Smooth muscle cell (in vitro differentiated cells): Measurements from ENCODE around the gene CIROP. TPM values are rescaled to one million over a fixed set of nuclear protein-coding genes. Genes with fewer than 3 reads are reported as not detected.

ENCODE experiments used
- DNase-seq: peaks from one replicate; lab custom pipeline; 2025; ENCODE audit not compliant: unreplicated experiment; lab: John Stamatoyannopoulos, UW
- H2AFZ ChIP-seq: fragments of 200-600 bp; sonication (generic); 2 replicates; pipeline ENCODE4 v1.6.0; 2016; ENCODE audit warnings: antibody characterized with exemption, low read depth, mild to moderate bottlenecking
- H3F3A ChIP-seq: fragments of 200-600 bp; sonication (generic); 2 replicates; pipeline ENCODE4 v1.6.0; 2017; ENCODE audit warnings: antibody characterized with exemption, low read depth
- H3K27ac ChIP-seq: fragments of 200-600 bp; sonication (generic); 2 replicates; pipeline ENCODE4 v1.5.1; 2016; ENCODE audit warnings: low read depth, mild to moderate bottlenecking
- H3K27me3 ChIP-seq: fragments of 200-600 bp; sonication (generic); 2 replicates; pipeline ENCODE4 v1.6.1; 2016; ENCODE audit warnings: low read depth, mild to moderate bottlenecking
- H3K36me3 ChIP-seq: fragments of 200-600 bp; sonication (generic); 2 replicates; pipeline ENCODE4 v1.5.1; 2016; ENCODE audit warnings: low read depth
- H3K4me1 ChIP-seq: fragments of 200-600 bp; sonication (generic); 2 replicates; pipeline ENCODE4 v1.5.1; 2016; ENCODE audit warnings: low read depth
- H3K4me2 ChIP-seq: fragments of 200-600 bp; sonication (generic); 2 replicates; pipeline ENCODE4 v1.6.0; 2016; ENCODE audit warnings: mild to moderate bottlenecking
- H3K4me3 ChIP-seq: fragments of 200-600 bp; sonication (generic); 2 replicates; pipeline ENCODE4 v1.5.1; 2016; ENCODE audit warnings: mild to moderate bottlenecking
- H3K79me2 ChIP-seq: fragments of 200-600 bp; sonication (generic); 2 replicates; pipeline ENCODE4 v1.6.0; 2016; ENCODE audit warnings: low read depth, mild to moderate bottlenecking
- H3K9ac ChIP-seq: fragments of 200-600 bp; sonication (generic); 2 replicates; pipeline ENCODE4 v1.6.0; 2016; ENCODE audit warnings: low read depth
- H3K9me3 ChIP-seq: fragments of 200-600 bp; sonication (generic); replicated peaks from 2 replicates; pipeline ENCODE4 v1.5.1; 2016; ENCODE audit warnings: low read depth
- H4K20me1 ChIP-seq: fragments of 200-600 bp; sonication (generic); 2 replicates; pipeline ENCODE4 v1.6.0; 2016; ENCODE audit warnings: low read depth
- CTCF ChIP-seq: fragments of 200-600 bp; sonication (generic); IDR thresholded peaks from 2 replicates; pipeline ENCODE4 v1.5.1; 2017; ENCODE audit warnings: borderline replicate concordance, mild to moderate bottlenecking, antibody characterized with exemption; ENCODE audit not compliant: insufficient read depth, poor library complexity, severe bottlenecking
- WGBS: methylation state at CpG from one replicate; pipeline ENCODE4 v1.1.7; 2016; ENCODE audit warnings: low lambda C conversion rate; 5-methylcytosine and 5-hydroxymethylcytosine counted together
- polyA plus RNA-seq: library from polyadenylated mRNA; unstranded; fragments of >200 nt; fragmentation: Nextera tagmentation; extraction: Ambion mirVana; gene quantifications from 2 replicates; pipeline ENCODE4 v1.2.1, GENCODE V29; 2016
- total RNA-seq: library from RNA; depleted of rRNA; stranded (reverse); fragments of >200 nt; gene quantifications from 2 replicates; pipeline ENCODE4 v1.2.3, GENCODE V29; 2014

CIROP gene
- total and polyA plus RNA-seq, 2 experiments from 2014 or later, result not detected

- Histone ChIP-seq H3K27me3 (no peaks in the 10 kb centered on the region), H3K9ac (no peak overlapping the region), H3F3A (no peaks in the 10 kb centered on the region), H3K36me3 (no peaks in the 10 kb centered on the region), H3K4me2 (no peak overlapping the region), H3K4me3 (no peak overlapping the region), H3K79me2 (peaks cover 3% of the 10 kb centered on the region), H4K20me1 (peaks cover 9% of the 10 kb centered on the region), H3K27ac (no peak overlapping the region), H2AFZ (no peak overlapping the region), H3K4me1 (no peaks in the 10 kb centered on the region), H3K9me3 (no peaks in the 10 kb centered on the region)
- no peak for TF ChIP-seq CTCF
- WGBS, result 91% methylated on average over 6 of the region's 6 CpGs
- no peak for DNase-seq
Observed at GRCh38 chr14:23104070-23104590, 659 bp downstream of the CIROP start.

DNA sequence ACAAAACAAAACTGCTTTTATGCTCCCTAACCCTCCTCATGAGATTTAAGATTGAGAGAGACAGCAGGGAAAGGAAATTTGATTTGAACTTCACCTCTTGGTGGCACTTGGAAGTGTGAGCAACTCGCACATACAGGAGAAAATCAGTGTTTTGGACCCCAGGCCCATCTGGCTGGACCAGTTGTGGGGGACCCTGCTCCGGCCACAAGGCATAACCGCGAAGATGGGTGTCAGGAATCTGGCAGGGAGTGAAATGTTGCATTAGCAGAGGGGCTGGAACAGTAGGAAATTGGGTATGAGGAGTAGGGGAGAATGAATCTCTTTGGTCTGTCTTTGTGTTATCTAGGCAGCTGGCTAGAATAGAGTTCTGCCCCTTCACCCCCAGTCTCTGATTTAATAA, 1.2 kb downstream of the CIROP start:
- H3F3A ChIP-seq, result no peaks in the 10 kb centered on the region
- no peak for TF ChIP-seq CTCF
- DNase-seq, result no peak
- H3K79me2 ChIP-seq, result peaks cover 6% of the 10 kb centered on the region
- no peak overlapping the region for H3K4me2 ChIP-seq
- peaks cover 9% of the 10 kb centered on the region for H4K20me1 ChIP-seq
- H3K9me3 ChIP-seq, result no peaks in the 10 kb centered on the region
- no peaks in the 10 kb centered on the region for H3K27me3 ChIP-seq
- no peaks in the 10 kb centered on the region for H3K4me1 ChIP-seq
- no peak overlapping the region for H3K4me3 ChIP-seq
- no peak overlapping the region for H2AFZ ChIP-seq
- no peaks in the 10 kb centered on the region for H3K36me3 ChIP-seq
- H3K9ac ChIP-seq, result no peak overlapping the region
- WGBS, result 79% methylated on average over 4 of the region's 4 CpGs
- no peak overlapping the region for H3K27ac ChIP-seq

DNA sequence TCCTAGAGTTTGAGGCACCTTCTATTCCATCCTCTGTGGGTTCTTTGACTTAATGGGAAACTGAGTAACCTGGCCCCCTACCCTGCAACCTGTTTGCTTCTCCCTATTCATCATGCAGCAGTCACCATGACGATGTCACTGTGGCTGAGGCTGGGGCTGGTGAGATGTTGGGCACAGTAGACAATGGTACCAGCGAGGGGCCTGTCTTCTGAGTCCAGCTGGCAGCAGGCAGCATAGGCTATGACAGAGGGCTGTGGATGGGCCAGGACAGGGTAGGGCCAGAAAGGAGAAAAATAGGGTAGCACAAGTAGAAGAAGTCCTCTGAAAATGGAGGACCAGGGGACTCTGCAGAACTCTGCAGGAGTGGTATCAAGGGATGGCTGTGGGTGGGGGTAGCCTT, 2.0 kb downstream of the CIROP start:
- Histone ChIP-seq H3K4me1 (no peaks in the 10 kb centered on the region), H2AFZ (no peak overlapping the region), H3K4me3 (no peak overlapping the region), H3K36me3 (peaks cover 5% of the 10 kb centered on the region), H4K20me1 (peaks cover 16% of the 10 kb centered on the region), H3K9me3 (no peaks in the 10 kb centered on the region), H3F3A (no peaks in the 10 kb centered on the region), H3K79me2 (peaks cover 14% of the 10 kb centered on the region), H3K27ac (no peak overlapping the region), H3K4me2 (no peak overlapping the region), H3K9ac (no peak overlapping the region), H3K27me3 (no peaks in the 10 kb centered on the region)
- DNase-seq, result no peak
- TF ChIP-seq CTCF, result no peak
- WGBS, result 88% methylated on average over 2 of the region's 2 CpGs

DNA sequence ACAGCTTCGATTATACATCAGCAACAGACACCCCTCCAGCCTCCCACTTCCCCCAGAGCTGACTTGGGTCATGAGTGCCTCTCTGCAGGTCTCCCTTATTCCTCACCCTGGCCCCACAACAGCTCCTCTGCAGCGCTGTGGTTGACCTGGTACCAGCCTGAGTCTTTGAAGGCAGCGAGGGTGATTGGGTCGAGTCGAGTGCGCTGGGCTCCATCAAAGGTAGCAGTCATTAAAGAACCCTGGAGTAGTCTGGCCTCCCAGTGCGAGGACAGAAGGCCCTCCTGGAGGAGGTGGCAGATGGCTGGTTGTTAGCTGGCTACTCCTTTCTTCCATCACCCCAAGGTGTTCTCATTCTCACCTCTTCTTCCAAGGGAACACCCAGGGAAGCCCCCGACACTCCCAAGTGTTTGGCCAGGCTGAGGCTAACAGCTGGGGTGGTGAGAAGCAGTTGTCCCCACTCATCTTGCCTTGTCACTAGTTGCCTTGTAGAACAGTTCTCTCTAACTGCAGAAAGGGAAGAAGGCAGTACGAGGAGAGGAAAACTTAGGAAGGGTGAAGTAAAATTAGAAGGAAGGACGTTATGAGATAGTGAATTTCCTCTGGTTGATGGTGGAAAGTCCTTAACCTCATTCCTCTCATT, 2.7 kb downstream of the CIROP start:
- Histone ChIP-seq H3K4me1 (no peaks in the 10 kb centered on the region), H4K20me1 (peaks cover 23% of the 10 kb centered on the region), H3K9me3 (no peaks in the 10 kb centered on the region), H2AFZ (no peak overlapping the region), H3K27ac (no peak overlapping the region), H3K9ac (no peak overlapping the region), H3K79me2 (peaks cover 21% of the 10 kb centered on the region), H3K4me2 (no peak overlapping the region), H3K4me3 (no peak overlapping the region), H3K27me3 (no peaks in the 10 kb centered on the region), H3F3A (no peaks in the 10 kb centered on the region), H3K36me3 (peaks cover 5% of the 10 kb centered on the region)
- no peak for TF ChIP-seq CTCF
- DNase-seq, result no peak
- WGBS, result 92% methylated on average over 10 of the region's 10 CpGs
